K562 (cell line): ENCODE measurements around the gene ANO6. TPM values are rescaled to one million over a fixed set of nuclear protein-coding genes. Genes with fewer than 3 reads are reported as not detected.

Source experiments
- CHAMP1 ChIP-seq: fragments of 450-650 bp; IDR thresholded peaks from 2 replicates; pipeline ENCODE4 v1.6.1; 2016; ENCODE audit warnings: mild to moderate bottlenecking
- DPF2 ChIP-seq: fragments of 450-650 bp; IDR thresholded peaks from 2 replicates; pipeline ENCODE4 v1.6.1; 2016
- FOXM1 ChIP-seq, 2 experiments: fragments of 450-650 bp in 1 of 2; sonication (generic) in 1 of 2; formaldehyde crosslinking in 1 of 2; IDR thresholded peaks; 2 replicates each; pipeline versions ENCODE4 v1.6.1 to v1.9.0; 2017 to 2022; ENCODE audit warnings: low read depth in 2 of 2, mild to moderate bottlenecking in 2 of 2, missing genetic modification reagents in 1 of 2, moderate library complexity in 1 of 2
- GATA2 ChIP-seq: sonication (generic); formaldehyde crosslinking; IDR thresholded peaks from 2 replicates; pipeline ENCODE4 v1.4.0; 2020; ENCODE audit warnings: mild to moderate bottlenecking, missing genetic modification reagents
- KLF6 ChIP-seq: fragments of 250-450 bp; sonication (Bioruptor Pico); IDR thresholded peaks from 2 replicates; pipeline ENCODE4 v1.4.0; 2020; ENCODE audit warnings: mild to moderate bottlenecking, moderate library complexity, borderline replicate concordance
- MYBL2 ChIP-seq, 2 experiments: fragments of 450-650 bp in 1 of 2; sonication (generic) in 1 of 2; formaldehyde crosslinking in 1 of 2; IDR thresholded peaks; 2 replicates each; pipeline versions ENCODE4 v1.6.1 to v1.8.1; 2017 to 2022; ENCODE audit warnings: borderline replicate concordance in 1 of 2, inconsistent platforms in 1 of 2, low read depth in 1 of 2, mild to moderate bottlenecking in 1 of 2, missing genetic modification reagents in 1 of 2, moderate library complexity in 1 of 2
- NFATC3 ChIP-seq: fragments of 450-650 bp; IDR thresholded peaks from 2 replicates; pipeline ENCODE4 v1.6.1; 2017; ENCODE audit warnings: mild to moderate bottlenecking
- PKNOX1 ChIP-seq: fragments of 450-650 bp; IDR thresholded peaks from 2 replicates; pipeline ENCODE4 v1.6.1; 2016
- TAL1 ChIP-seq: fragments of 450-650 bp; IDR thresholded peaks from 2 replicates; pipeline ENCODE4 v1.6.1; 2016; ENCODE audit warnings: mild to moderate bottlenecking
- polyA plus RNA-seq, 8 experiments: library from polyadenylated mRNA; depleted of rRNA in 4 of 8; stranded (reverse) in 5 of 8; unstranded in 3 of 8; fragments of >200 nt; fragmentation: Nextera tagmentation in 2 of 8; fragmentation: Illumina TruSeq in 1 of 8; extraction: Ambion mirVana in 2 of 8; extraction: Trizol in 1 of 8; gene quantifications; 2 replicates each; pipeline versions ENCODE4 v1.2.1 to v1.2.3, GENCODE V29; 2011 to 2014; ENCODE audit warnings: inconsistent platforms in 1 of 8, missing spikeins in 1 of 8
- total RNA-seq, 7 experiments: library from RNA; depleted of rRNA in 6 of 7; stranded (reverse); fragments of >200 nt in 6 of 7; fragmentation: Illumina TruSeq in 2 of 7; extraction: Trizol in 2 of 7; gene quantifications; 2 replicates each; pipeline versions ENCODE4 v1.2.1 to v1.2.3, GENCODE V29; 2011 to 2021; ENCODE audit warnings: low replicate concordance in 1 of 7

The ANO6 gene
- total and polyA plus RNA-seq, 9 of the 15 experiments (the other 6 are each of a cell fraction or from before 2014, with no cell fraction given), result 3.5 to 24.7 (median 20.3) TPM

- TF ChIP-seq PKNOX1 (peak; percentile 15; the same call in 1 of the 2 replicates), KLF6 (CRISPR knock-in tag) (no peak), MYBL2 (IDR thresholded peaks at IDR 0.05; ENCODE audit: low read depth) (0 out of 2 replicates have a peak, but pooled peaks have one; percentile 27), MYBL2 (CRISPR knock-in tag; IDR thresholded peaks at IDR 0.05; ENCODE audit: borderline replicate concordance) (no peak), NFATC3 (no peak), TAL1 (peak; percentile 75), FOXM1 (IDR thresholded peaks at IDR 0.05; ENCODE audit: low read depth) (peak; percentile 79), FOXM1 (CRISPR knock-in tag; IDR thresholded peaks at IDR 0.05; ENCODE audit: low read depth) (no peak), DPF2 (peak; percentile 64), CHAMP1 (peak; percentile 88; the same call in 1 of the 2 replicates), GATA2 (peak; percentile 23; the same call in 1 of the 2 replicates)
These were observed 99.6 kb downstream of the ANO6 start (continued) for GRCh38 chr12:45315462-45315861.
